ENCODE results near the gene GLT1D1.

Gene GLT1D1

GRCh38 chr12:128916425-128916824, 63.1 kb downstream of the GLT1D1 start:
- peaks cover 0 to 6% (median 0%) of the 10 kb centered on the region in 11 experiments; a peak in 3 of 22 replicates for H3K9me3 ChIP-seq (replicated peaks in 1 of 11)
- peaks cover 0 to 38% (median 8%) of the 10 kb centered on the region in 11 experiments; a peak in 11 of 22 replicates for H3K36me3 ChIP-seq

GRCh38 chr12:128918481-128919260, 65.4 kb downstream of the GLT1D1 start:
- Histone ChIP-seq H3K4me3 (no peak overlapping the region), H3K4me2 (no peak overlapping the region), H3K27me3 (peaks cover 0 to 49% (median 0%) of the 10 kb centered on the region in 11 experiments; a peak in 5 of 22 replicates), H4K20me1 (peaks cover 0 to 18% (median 0%) of the 10 kb centered on the region in 11 experiments; a peak in 5 of 22 replicates), H3K9me3 (replicated peaks in 1 of 11) (peaks cover 0 to 6% (median 0%) of the 10 kb centered on the region in 11 experiments; a peak in 3 of 22 replicates), H3K27ac (no peak overlapping the region), H3K4me1 (peaks cover 23 to 43% (median 31%) of the 10 kb centered on the region in 10 experiments), H3K36me3 (peaks cover 0 to 43% (median 8%) of the 10 kb centered on the region in 11 experiments; a peak in 11 of 22 replicates), H3K9ac (no peak overlapping the region)
- TF ChIP-seq Cebpa-rat (IDR thresholded peaks at IDR 0.05): no peak

More at GRCh38 chr12:128916425-128916824, 63.1 kb downstream of the GLT1D1 start:
- no peak for TF ChIP-seq Cebpa-rat (IDR thresholded peaks at IDR 0.05)
- peak overlapping the region in 1 of 11 experiments; percentile 72; a peak in 1 of 22 replicates for H3K4me2 ChIP-seq
- H4K20me1 ChIP-seq: peaks cover 0 to 25% (median 0%) of the 10 kb centered on the region in 11 experiments; a peak in 5 of 22 replicates
- H3K4me1 ChIP-seq: peaks cover 33 to 53% (median 45%) of the 10 kb centered on the region in 10 experiments
- peaks cover 0 to 71% (median 0%) of the 10 kb centered on the region in 11 experiments; a peak in 6 of 22 replicates for H3K27me3 ChIP-seq
- no peak overlapping the region for H3K4me3 ChIP-seq
- H3K9ac ChIP-seq: no peak overlapping the region
- no peak overlapping the region for H3K27ac ChIP-seq

GRCh38 chr12:128920468-128920867, 67.2 kb downstream of the GLT1D1 start:
- Histone ChIP-seq H3K4me1 (peaks cover 5 to 26% (median 14%) of the 10 kb centered on the region in 10 experiments), H4K20me1 (peaks cover 0 to 1% (median 0%) of the 10 kb centered on the region in 11 experiments; a peak in 4 of 22 replicates), H3K9me3 (replicated peaks in 1 of 11) (peaks cover 0 to 6% (median 0%) of the 10 kb centered on the region in 11 experiments; a peak in 3 of 22 replicates), H3K4me2 (peak overlapping the region in 6 of 11 experiments; percentile 13 to 79 (median 72); a peak in 11 of 22 replicates), H3K9ac (no peak overlapping the region), H3K36me3 (peaks cover 0 to 48% (median 8%) of the 10 kb centered on the region in 11 experiments; a peak in 11 of 22 replicates), H3K27me3 (peaks cover 0 to 34% (median 0%) of the 10 kb centered on the region in 11 experiments; a peak in 4 of 22 replicates), H3K27ac (peak overlapping the region in 5 of 11 experiments; percentile 13 to 54 (median 48); a peak in 6 of 22 replicates), H3K4me3 (no peak overlapping the region)
- peak in 5 of 11 experiments; percentile 44 to 91 (median 61); a peak in 7 of 22 replicates for TF ChIP-seq Cebpa-rat (IDR thresholded peaks at IDR 0.05)

- TF ChIP-seq Cebpa-rat (IDR thresholded peaks at IDR 0.05): no peak
- no peak overlapping the region for H3K4me2 ChIP-seq
- H3K27me3 ChIP-seq: no peaks in the 10 kb centered on the region
- H3K36me3 ChIP-seq: peaks cover 0 to 47% (median 0%) of the 10 kb centered on the region in 11 experiments; a peak in 10 of 22 replicates
- no peaks in the 10 kb centered on the region for H4K20me1 ChIP-seq
- H3K4me3 ChIP-seq: no peak overlapping the region
- no peaks in the 10 kb centered on the region for H3K9me3 ChIP-seq (replicated peaks in 1 of 11)
- no peak overlapping the region for H3K9ac ChIP-seq
- H3K27ac ChIP-seq: no peak overlapping the region
- no peaks in the 10 kb centered on the region for H3K4me1 ChIP-seq
Measured at GRCh38 chr12:128928361-128928760, 75.1 kb downstream of the GLT1D1 start.

GRCh38 chr12:128929057-128929456, 75.8 kb downstream of the GLT1D1 start:
- Histone ChIP-seq H3K4me1 (no peaks in the 10 kb centered on the region), H3K27me3 (no peaks in the 10 kb centered on the region), H3K36me3 (peaks cover 0 to 47% (median 0%) of the 10 kb centered on the region in 11 experiments; a peak in 10 of 22 replicates), H3K4me3 (no peak overlapping the region), H3K27ac (no peak overlapping the region), H3K4me2 (no peak overlapping the region), H3K9ac (no peak overlapping the region), H3K9me3 (replicated peaks in 1 of 11) (no peaks in the 10 kb centered on the region), H4K20me1 (no peaks in the 10 kb centered on the region)
- no peak for TF ChIP-seq Cebpa-rat (IDR thresholded peaks at IDR 0.05)

GRCh38 chr12:128930606-128931005, 77.3 kb downstream of the GLT1D1 start:
- Histone ChIP-seq H4K20me1 (no peaks in the 10 kb centered on the region), H3K36me3 (peaks cover 0 to 59% (median 0%) of the 10 kb centered on the region in 11 experiments; a peak in 11 of 22 replicates), H3K9me3 (replicated peaks in 1 of 11) (no peaks in the 10 kb centered on the region), H3K4me2 (no peak overlapping the region), H3K4me1 (no peaks in the 10 kb centered on the region), H3K27me3 (no peaks in the 10 kb centered on the region), H3K9ac (no peak overlapping the region), H3K27ac (no peak overlapping the region), H3K4me3 (no peak overlapping the region)
- TF ChIP-seq Cebpa-rat (IDR thresholded peaks at IDR 0.05): no peak

GRCh38 chr12:128932521-128932920, 79.2 kb downstream of the GLT1D1 start:
- H3K36me3 ChIP-seq: peaks cover 0 to 64% (median 0%) of the 10 kb centered on the region in 11 experiments; a peak in 11 of 22 replicates
- no peaks in the 10 kb centered on the region for H3K27me3 ChIP-seq
- no peak overlapping the region for H3K4me2 ChIP-seq
- no peak overlapping the region for H3K9ac ChIP-seq
- TF ChIP-seq Cebpa-rat (IDR thresholded peaks at IDR 0.05): no peak
- no peak overlapping the region for H3K27ac ChIP-seq
- H4K20me1 ChIP-seq: no peaks in the 10 kb centered on the region
- H3K4me1 ChIP-seq: peaks cover 0 to 5% (median 0%) of the 10 kb centered on the region in 10 experiments; a peak in 2 of 20 replicates
- no peak overlapping the region for H3K4me3 ChIP-seq
- no peaks in the 10 kb centered on the region for H3K9me3 ChIP-seq (replicated peaks in 1 of 11)

- Histone ChIP-seq H3K27me3 (no peaks in the 10 kb centered on the region), H3K27ac (no peak overlapping the region), H3K4me2 (no peak overlapping the region), H3K36me3 (peaks cover 0 to 60% (median 0%) of the 10 kb centered on the region in 11 experiments; a peak in 11 of 22 replicates), H3K9ac (no peak overlapping the region), H3K4me3 (no peak overlapping the region), H3K9me3 (replicated peaks in 1 of 11) (no peaks in the 10 kb centered on the region), H4K20me1 (no peaks in the 10 kb centered on the region), H3K4me1 (peaks cover 0 to 5% (median 0%) of the 10 kb centered on the region in 10 experiments; a peak in 2 of 20 replicates)
- TF ChIP-seq Cebpa-rat (IDR thresholded peaks at IDR 0.05): no peak
Measured at GRCh38 chr12:128933039-128933438, 79.8 kb downstream of the GLT1D1 start.

GRCh38 chr12:128933926-128934325, 80.6 kb downstream of the GLT1D1 start:
- TF ChIP-seq Cebpa-rat (IDR thresholded peaks at IDR 0.05): no peak
- Histone ChIP-seq H3K9ac (no peak overlapping the region), H3K9me3 (replicated peaks in 1 of 11) (no peaks in the 10 kb centered on the region), H3K4me2 (no peak overlapping the region), H3K36me3 (peaks cover 0 to 51% (median 0%) of the 10 kb centered on the region in 11 experiments; a peak in 10 of 22 replicates), H4K20me1 (no peaks in the 10 kb centered on the region), H3K4me3 (no peak overlapping the region), H3K4me1 (peaks cover 0 to 5% (median 0%) of the 10 kb centered on the region in 10 experiments; a peak in 2 of 20 replicates), H3K27ac (no peak overlapping the region), H3K27me3 (no peaks in the 10 kb centered on the region)

Data from BLaER1 treated with 17β-estradiol and CSF1 and Interleukin-3, amounts not matched to agents 10 nM and 100 nM (cell line).